IPS DF 4.7 (cell line): Measurements from ENCODE around the gene SULT2B1.
"Not testable (repeated sequence)": the region's sequence is repeated elsewhere in the genome, so short reads cannot be mapped to it uniquely, and the experiment has no call there.

Source experiments
- DNase-seq: peaks from one replicate; pipeline ENCODE4 v3.0.0-alpha.2; 2013; ENCODE audit warnings: low spot score; ENCODE audit errors: extremely low read depth

Gene SULT2B1

GRCh38 chr19:48558018-48558684, 6.2 kb downstream of the SULT2B1 start:
- no peak for DNase-seq

GRCh38 chr19:48560095-48560530, 8.1 kb downstream of the SULT2B1 start:
- no peak for DNase-seq

- no peak for DNase-seq
Measured at GRCh38 chr19:48561412-48561811, 9.4 kb downstream of the SULT2B1 start.

- no peak for DNase-seq
Measured at GRCh38 chr19:48565090-48565489, 13.1 kb downstream of the SULT2B1 start.

- DNase-seq = no peak
Measured at GRCh38 chr19:48568345-48568886, 16.4 kb downstream of the SULT2B1 start.

GRCh38 chr19:48569814-48570213, 17.8 kb downstream of the SULT2B1 start:
- no peak for DNase-seq

GRCh38 chr19:48571378-48572162, 19.6 kb downstream of the SULT2B1 start:
- no peak for DNase-seq

GRCh38 chr19:48573163-48573505, 21.2 kb downstream of the SULT2B1 start:
- DNase-seq = no peak

- DNase-seq = no peak
Measured at GRCh38 chr19:48575931-48576622, 24.1 kb downstream of the SULT2B1 start.

GRCh38 chr19:48577908-48578307, 25.9 kb downstream of the SULT2B1 start:
- DNase-seq = not testable (repeated sequence)

- no peak for DNase-seq
Measured at GRCh38 chr19:48578891-48579290, 26.9 kb downstream of the SULT2B1 start.

GRCh38 chr19:48582168-48582567, 30.2 kb downstream of the SULT2B1 start:
- DNase-seq = no peak

- DNase-seq = no peak
Measured at GRCh38 chr19:48587387-48587786, 35.4 kb downstream of the SULT2B1 start.

- DNase-seq = no peak
Measured at GRCh38 chr19:48588670-48589401, 36.9 kb downstream of the SULT2B1 start.

- no peak for DNase-seq
Measured at GRCh38 chr19:48591021-48591420, 39.0 kb downstream of the SULT2B1 start.

GRCh38 chr19:48595171-48595570, 43.2 kb downstream of the SULT2B1 start:
- no peak for DNase-seq

- no peak for DNase-seq
Measured at GRCh38 chr19:48595833-48596232, 43.9 kb downstream of the SULT2B1 start.

GRCh38 chr19:48596237-48596636, 44.3 kb downstream of the SULT2B1 start:
- DNase-seq = no peak

GRCh38 chr19:48596679-48597465, 44.9 kb downstream of the SULT2B1 start:
- no peak for DNase-seq

GRCh38 chr19:48598996-48599700, 47.2 kb downstream of the SULT2B1 start:
- no peak for DNase-seq
